HG02981 (cell line): ENCODE results near the gene KNDC1.

Source experiments
- ATAC-seq: cut with Tn5 transposase; IDR thresholded peaks from one replicate; pipeline ENCODE4 v1.9.1; 2021; ENCODE audit warnings: mild to moderate bottlenecking, moderate library complexity; ENCODE audit not compliant: unreplicated experiment

Gene KNDC1

GRCh38 chr10:133237588-133238465 lies 77.8 kb downstream of the KNDC1 start, which contains the start of gene VENTX:
Gene VENTX (plus strand): TSS chr10:133237855. CDS start chr10:133237915, 60 bp downstream.
- ATAC-seq = no peak

DNA sequence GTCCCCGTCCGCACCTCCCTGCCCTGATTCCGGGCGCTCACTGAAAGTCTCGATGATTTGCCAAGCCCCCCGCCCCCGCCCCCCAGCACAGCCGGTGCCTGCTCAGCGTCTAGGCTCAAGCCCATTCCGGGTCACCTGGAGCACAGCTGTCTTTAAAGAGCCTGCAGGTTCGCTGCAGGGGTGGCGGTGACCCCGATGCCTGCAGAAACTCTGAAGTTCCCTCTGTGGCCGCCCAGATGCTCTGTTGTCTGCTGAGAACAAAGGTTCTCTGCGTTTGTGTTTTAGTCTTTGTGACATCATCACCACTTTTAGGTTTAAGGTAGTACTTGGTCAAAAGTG lies 78.4 kb downstream of the KNDC1 start:
- no peak for ATAC-seq

DNA sequence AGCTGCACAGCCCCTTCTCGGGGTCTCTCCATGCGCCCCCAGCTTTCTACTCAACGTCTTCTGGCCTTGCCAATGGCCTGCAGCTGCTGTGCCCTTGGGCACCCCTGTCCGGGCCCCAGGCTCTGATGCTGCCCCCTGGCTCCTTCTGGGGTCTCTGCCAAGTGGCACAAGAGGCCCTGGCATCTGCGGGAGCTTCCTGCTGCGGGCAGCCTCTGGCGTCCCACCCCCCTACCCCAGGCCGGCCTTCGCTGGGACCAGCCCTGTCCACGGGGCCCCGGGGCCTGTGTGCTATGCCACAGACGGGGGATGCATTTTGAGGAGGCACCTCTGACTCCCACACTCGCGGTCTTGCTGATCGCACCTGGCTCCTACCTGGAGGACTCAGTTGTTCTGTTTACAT lies 80.0 kb downstream of the KNDC1 start:
- ATAC-seq = no peak

DNA sequence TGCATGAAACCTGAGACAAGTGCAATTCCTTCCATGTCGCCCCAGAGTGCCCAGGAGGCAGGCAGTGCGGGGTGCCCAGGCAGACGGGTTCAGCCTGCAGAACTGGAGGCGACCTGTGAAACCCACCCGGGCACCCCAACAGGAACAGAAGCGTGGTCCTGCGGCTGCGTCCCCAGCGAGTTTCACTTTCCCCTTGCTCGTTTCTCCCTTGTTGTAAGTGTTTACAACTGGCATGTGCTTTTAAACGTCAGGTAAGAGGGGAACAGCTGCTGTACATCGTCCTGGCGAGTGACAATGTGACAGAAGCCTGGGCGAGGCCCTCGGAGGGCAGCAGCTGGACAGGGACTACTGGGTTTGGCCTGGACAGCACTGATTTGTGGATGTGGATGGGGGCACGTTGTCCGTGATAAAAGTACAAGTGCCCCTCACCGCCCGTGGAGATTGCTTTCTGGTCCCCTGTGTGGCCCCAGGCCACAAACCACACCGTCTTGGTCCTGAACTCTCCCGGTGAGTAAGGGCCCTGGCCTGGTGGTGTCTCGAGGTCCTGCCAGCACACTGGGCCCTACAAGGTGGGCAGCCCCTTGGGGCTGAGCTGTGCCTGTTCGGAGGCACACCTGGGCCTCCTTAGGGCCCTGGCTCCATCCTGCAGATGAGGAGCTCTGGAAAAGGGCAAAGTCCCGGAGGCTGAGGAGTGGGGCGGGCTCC lies 81.6 kb downstream of the KNDC1 start:
- ATAC-seq = no peak

- no peak for ATAC-seq
Observed at GRCh38 chr10:133242611-133243356, 82.8 kb downstream of the KNDC1 start.

DNA sequence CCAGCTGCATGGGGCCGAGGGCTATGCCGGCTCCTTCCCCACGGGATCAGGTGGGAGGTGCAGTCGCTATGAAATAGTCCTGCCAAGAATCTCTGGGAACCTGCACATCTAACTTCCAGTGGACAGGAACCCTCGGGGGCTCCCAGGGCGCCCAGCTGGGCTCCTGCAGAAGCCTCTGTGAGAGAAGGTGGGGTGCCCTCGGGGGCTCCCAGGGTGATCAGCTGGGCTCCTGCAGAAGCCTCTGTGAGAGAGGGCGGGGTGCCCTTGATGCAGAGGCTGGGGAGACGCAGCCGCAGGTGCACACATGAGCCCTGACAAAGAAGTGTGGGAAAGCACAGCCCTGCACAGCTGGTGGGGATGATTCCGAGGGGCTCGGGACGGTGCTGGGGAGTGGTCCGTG lies 83.6 kb downstream of the KNDC1 start:
- no peak for ATAC-seq

DNA sequence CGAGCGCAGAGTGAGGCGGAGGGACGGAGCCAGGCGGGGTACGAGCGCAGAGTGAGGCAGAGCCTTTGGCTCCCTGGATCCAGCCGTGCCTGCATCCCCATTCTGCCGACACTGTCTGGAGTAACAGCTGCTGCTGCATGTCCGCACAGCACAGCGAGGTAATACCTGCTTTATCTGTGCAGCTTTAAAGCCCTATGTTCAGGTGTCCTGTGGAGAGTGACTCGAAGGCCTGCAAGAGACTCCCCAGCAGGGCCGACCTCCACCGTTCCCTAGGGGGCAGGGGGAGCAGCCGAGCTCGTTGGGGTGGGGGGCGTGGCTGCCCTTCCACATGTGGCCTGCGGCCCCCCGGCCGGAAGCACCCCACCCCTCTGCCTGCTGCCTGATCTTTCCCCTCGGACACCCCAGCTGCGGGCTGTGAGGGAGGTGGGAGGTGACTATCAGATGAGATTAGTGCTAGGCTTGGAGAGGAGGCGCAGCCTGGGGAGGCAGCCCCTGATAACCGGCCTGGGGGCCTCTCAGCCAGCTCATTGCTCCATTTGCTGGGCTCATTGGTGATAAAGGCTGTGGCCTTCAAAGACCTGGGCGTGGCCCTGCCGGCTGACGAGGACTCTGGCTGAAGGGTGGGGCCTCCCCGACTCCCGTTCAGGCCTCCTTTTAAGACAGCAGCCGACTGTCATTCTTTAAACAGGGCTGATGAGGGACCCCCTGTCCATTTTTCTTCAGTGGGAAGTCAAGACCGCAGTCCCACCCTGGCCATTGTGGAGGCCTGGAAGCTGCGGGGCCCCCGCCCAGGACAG lies 85.6 kb downstream of the KNDC1 start:
- ATAC-seq = no peak

- ATAC-seq = no peak
Observed at GRCh38 chr10:133246236-133246626, 86.2 kb downstream of the KNDC1 start.

DNA sequence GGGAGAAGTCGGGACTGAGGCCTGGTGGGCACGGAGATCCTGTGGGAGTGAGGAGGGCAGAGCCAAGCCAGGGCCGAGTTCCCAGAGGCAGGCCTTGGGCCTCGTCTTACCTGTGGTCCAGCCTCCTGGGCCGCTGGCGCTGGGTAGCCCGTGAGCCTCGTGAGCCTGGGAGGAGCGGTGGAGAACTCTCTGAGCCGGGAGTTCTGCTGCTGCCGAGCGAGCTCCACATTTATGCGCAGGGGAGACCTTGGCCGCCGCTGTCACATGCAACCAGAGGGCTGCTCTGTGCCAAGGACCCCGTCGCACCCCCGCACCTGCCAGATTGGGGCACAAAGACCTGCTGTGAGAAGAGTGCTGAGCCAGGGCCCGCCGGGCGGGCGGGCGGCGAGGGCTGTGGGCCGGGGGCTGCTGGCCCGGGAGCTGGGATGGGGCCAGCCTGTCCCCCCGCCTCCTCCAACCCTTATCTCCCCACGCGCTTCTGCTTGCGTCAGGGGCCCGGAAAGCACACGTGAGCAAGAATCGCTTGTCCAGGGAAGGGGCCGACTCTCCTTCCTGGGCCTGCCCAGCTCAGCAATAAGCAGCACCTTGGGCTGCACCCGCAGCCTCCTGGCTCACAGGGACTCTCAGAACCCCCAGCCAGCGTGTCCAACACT lies 87.8 kb downstream of the KNDC1 start:
- ATAC-seq = no peak

DNA sequence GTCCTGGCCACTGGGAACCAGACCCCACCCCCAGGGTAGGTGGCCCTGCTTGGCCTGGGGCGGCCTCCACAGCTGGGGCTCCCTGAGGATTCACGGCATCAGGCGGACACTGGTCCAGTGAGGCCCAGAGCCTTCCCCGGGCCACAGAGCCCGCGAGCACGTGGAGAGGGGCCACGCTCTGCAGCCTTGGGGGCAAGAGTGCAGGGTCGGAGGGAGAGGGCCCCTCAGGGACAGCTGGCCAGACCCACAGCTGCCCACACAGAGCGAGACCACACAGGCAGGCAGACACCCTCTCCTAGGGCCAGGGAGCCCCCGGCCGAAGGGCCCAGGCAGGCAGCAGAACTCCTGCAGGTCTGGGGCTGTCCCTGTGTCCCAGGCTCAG lies 88.3 kb downstream of the KNDC1 start:
- ATAC-seq = no peak

DNA sequence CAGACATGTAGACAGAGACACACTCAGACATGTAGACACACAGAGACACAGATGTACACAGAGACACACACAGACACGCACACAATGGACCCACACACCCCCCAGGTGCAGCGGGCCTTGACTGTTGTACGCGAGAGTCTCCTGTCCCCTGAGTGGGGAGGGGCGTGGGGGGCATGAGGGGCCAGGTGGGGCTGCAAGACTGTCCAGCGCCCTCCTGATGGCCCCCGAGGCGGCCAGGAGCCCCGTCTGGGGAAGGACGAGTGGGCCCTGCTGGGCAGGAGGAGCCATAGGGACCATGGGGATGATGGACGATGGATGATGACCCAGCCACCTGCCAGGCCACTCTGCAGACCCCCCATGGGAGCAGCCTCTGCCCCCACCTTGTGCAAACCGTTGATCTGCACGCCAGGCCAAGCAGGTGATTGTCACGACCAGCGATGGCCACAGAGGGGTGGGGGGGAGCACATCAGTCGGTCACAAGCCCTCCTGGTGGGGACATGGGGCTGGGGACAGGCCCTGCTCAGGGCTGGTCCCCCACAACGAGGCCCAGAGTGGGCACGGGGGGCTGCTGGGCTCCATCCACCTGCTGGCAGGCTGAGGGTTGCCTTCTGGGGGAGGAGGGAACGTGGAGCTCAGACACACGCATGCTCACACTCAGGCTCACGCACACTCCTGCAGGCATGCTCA lies 89.2 kb downstream of the KNDC1 start:
- ATAC-seq = no peak

- no peak for ATAC-seq
Observed at GRCh38 chr10:133249975-133250754, 90.1 kb downstream of the KNDC1 start.

DNA sequence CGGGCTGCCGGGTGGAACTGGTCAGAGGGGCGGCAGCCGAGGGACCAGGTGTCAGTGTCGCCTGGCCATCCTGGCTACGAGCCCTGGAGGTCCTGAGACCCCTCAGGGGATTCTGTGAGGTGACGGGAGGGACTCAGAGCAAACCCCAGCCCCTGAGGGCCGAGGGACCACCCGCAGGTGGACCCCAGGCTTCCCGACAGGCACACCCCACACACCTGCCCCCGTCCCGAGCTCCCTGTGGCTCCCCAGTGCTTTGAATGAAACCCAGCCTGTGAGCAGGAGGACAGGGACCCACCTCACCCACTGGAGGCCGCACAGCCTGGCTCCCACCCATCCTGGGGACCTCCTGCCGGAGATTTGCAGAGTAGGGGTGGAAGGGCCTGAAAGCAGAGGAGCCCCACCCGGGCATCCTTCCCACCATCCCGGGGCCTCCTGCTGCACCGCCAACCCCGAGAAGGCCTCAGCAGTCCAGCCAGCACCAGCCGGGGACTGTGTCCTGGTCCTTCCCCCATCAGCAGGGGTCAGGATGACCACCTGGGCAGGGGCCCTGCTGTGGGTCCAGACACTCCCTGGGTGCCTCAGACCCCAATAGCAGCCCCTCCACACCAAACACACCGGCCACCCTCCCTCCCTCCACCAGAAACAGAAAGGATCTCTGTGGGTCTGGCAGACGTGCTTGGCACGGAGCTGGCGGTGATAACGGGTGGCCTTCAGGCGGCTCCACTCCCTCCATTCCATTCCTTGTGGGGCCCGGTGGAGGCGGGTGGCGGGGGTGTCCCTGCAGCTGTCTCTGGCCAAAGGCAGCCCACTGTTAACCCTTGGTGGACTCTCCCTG lies 91.6 kb downstream of the KNDC1 start:
- ATAC-seq = no peak

DNA sequence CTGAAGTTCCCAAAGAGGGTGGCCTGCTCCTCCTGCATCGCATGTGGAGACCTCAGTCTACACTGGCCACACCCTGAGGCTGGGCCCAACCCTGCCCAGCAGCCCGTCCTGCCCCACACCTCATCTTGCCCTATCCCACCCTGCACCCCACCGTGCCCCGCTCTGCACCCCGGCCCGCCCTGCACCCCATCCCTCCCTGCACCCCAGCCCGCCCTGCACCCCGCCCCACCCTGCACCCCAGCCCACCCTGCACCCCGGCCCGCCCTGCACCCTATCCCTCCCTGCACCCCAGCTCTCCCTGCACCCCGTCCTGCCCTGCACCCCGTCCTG lies 92.2 kb downstream of the KNDC1 start:
- no peak for ATAC-seq

DNA sequence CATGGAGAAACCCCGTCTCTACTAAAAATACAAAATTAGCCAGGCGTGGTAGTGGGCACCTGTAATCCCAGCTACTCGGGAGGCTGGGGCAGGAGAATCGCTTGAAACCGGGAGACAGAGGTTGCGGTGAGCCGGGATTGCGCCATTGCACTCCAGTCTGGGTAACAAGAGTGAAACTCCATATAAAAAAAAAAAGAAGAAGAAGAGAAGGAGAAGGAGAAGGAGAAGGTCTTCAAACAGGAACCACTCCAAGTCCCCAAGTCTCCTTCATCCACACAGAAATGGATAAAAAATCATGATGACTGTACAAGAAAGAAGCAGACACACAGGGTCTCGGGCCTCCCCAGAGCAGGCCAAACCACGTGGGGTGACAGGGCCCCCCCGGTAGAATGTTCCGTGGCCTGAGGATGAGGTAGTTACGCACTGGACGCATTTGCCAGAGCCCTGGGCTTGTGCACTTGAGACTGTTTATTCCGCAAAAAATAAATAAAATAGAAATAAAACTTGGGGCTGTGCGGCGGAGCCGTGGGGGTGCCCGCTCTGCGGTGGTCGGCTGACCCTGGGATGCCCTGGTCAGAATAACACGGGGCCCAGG lies 93.4 kb downstream of the KNDC1 start:
- no peak for ATAC-seq

DNA sequence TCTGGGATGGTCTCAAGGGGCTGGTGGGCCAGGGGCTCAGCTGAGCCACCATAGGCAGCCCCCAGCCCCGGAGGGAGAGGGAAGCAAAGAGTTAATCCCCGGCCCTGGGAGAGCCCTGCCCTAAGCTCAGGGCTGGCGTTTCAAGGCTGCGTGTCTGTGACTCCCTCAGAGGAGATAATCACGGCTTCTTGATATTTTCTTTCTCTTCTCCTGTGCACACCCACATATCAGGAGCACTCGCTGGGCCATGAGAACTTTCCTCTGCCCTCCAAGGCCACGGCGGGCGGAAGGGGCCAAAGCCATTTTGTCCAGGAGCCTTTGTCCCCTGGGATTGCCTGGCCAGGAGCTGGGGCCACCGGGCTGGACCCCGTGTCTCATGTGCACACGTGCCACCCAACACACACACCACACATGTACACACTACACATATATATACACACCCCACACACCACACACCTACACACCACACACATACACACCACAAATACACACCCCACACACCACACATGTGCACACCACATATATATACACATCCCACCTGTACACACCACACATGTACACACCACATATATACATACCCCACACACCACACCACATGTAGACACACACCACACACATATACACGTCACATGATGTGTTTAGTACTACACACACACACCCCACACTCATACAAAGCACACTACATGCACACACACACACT lies 94.6 kb downstream of the KNDC1 start:
- ATAC-seq = no peak

GRCh38 chr10:133255323-133255722 lies 95.3 kb downstream of the KNDC1 start:
- ATAC-seq = no peak
